Myometrial cell (primary cell): ENCODE measurements around the gene ACBD5. TPM values are rescaled to one million over a fixed set of nuclear protein-coding genes. Genes with fewer than 3 reads are reported as not detected.

ENCODE experiments used
- total RNA-seq: library from RNA; depleted of rRNA; stranded (reverse); fragments of >200 nt; gene quantifications from 2 replicates; pipeline ENCODE4 v1.2.3, GENCODE V29; 2015

The ACBD5 gene
- 9.8 and 12.4 TPM in 2 replicates for total RNA-seq

GRCh38 chr10:27240212-27241009 lies at the start of gene ACBD5:
Gene ACBD5 (minus strand): TSS chr10:27240797. CDS start chr10:27240688, 109 bp downstream.

GRCh38 chr10:27155066-27155754 lies 85.4 kb downstream of the ACBD5 start, which contains the start of gene MASTL:
Gene MASTL (plus strand): TSS chr10:27155352. CDS start chr10:27155427, 75 bp downstream.

Other genes with a start within 250 kb of the ACBD5 start
- 3.7 and 4.6 TPM in 2 replicates for gene ANKRD26, start 140.3 kb downstream of the ACBD5 start, total RNA-seq
- gene YME1L1, start 86.4 kb downstream of the ACBD5 start, total RNA-seq, result 89.1 and 106 TPM in 2 replicates
- 15.3 and 15.8 TPM in 2 replicates for gene MASTL, start 85.4 kb downstream of the ACBD5 start, total RNA-seq